Measurements from ENCODE around the gene COL27A1. TPM values are rescaled to one million over a fixed set of nuclear protein-coding genes. Genes with fewer than 3 reads are reported as not detected.

COL27A1 gene
- total RNA-seq, 4 donors from 2014 or later: 1.0 to 5.7 (median 3.3) TPM

- Histone ChIP-seq H3K4me3 (no peak overlapping the region), H3K4me1 (no peaks in the 10 kb centered on the region), H3K27ac (no peak overlapping the region), H3K9me3 (peaks cover 0 to 7% (median 0%) of the 10 kb centered on the region in 3 donors), H3K27me3 (peaks cover 13% of the 10 kb centered on the region), H3K36me3 (no peaks in the 10 kb centered on the region)
- ATAC-seq: no peak
- TF ChIP-seq, protein P1, sequence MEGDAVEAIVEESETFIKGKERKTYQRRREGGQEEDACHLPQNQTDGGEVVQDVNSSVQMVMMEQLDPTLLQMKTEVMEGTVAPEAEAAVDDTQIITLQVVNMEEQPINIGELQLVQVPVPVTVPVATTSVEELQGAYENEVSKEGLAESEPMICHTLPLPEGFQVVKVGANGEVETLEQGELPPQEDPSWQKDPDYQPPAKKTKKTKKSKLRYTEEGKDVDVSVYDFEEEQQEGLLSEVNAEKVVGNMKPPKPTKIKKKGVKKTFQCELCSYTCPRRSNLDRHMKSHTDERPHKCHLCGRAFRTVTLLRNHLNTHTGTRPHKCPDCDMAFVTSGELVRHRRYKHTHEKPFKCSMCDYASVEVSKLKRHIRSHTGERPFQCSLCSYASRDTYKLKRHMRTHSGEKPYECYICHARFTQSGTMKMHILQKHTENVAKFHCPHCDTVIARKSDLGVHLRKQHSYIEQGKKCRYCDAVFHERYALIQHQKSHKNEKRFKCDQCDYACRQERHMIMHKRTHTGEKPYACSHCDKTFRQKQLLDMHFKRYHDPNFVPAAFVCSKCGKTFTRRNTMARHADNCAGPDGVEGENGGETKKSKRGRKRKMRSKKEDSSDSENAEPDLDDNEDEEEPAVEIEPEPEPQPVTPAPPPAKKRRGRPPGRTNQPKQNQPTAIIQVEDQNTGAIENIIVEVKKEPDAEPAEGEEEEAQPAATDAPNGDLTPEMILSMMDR (IDR thresholded peaks at IDR 0.05): no peak
- TF ChIP-seq EP300 (IDR thresholded peaks at IDR 0.05) (no peak), POLR2AphosphoS5 (IDR thresholded peaks at IDR 0.05) (no peak), POLR2A (IDR thresholded peaks at IDR 0.05) (no peak)
- WGBS, 2 donors (ENCODE audit: low coverage in 1 of 2): 89 to 96% methylated on average over 4 to 8 of the region's 8 CpGs
These were observed 160.5 kb downstream of the COL27A1 start for GRCh38 chr9:114315723-114316363.

DNA sequence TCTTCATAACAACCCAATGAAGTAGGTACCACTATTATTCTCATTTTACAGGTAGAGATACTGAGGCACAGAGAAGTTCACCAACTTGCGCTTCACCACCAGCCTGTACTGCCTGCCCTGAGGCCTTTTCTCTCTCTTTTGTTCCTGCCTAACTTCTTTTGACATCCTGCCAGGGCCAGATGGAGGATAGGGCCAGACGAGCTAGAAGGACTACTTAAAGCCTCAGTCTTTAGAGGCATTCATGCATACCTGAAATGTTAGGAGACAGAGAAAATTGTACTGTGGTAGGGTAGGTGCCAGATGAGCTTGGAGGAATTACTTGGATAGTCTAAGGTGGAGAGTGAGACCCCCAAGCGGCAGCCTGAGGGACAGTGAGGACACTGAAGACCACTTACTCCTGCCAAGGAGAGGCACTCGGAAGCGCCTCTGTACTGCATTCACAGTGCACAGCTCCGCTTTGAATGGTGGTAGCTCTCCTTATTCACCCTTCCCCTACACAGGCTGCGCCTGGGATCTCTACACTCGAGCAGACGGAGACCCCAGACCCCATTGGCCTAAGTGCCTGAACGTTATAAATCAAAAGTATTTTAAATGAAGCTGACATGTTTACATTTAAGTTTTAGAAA is 161.4 kb downstream of the COL27A1 start:
- Histone ChIP-seq H3K27ac (no peak overlapping the region), H3K36me3 (no peaks in the 10 kb centered on the region), H3K9me3 (peaks cover 0 to 7% (median 0%) of the 10 kb centered on the region in 3 donors), H3K27me3 (peaks cover 21% of the 10 kb centered on the region), H3K4me3 (no peak overlapping the region), H3K4me1 (no peaks in the 10 kb centered on the region)
- WGBS, 2 donors (ENCODE audit: low coverage in 1 of 2): 67 to 79% methylated on average over 6 to 10 of the region's 10 CpGs
- ATAC-seq: no peak
- TF ChIP-seq EP300 (IDR thresholded peaks at IDR 0.05) (no peak), POLR2AphosphoS5 (IDR thresholded peaks at IDR 0.05) (no peak), POLR2A (IDR thresholded peaks at IDR 0.05) (no peak)
- TF ChIP-seq, protein P1 (IDR thresholded peaks at IDR 0.05): no peak

- no peaks in the 10 kb centered on the region for H3K36me3 ChIP-seq
- WGBS, 2 donors (ENCODE audit: low coverage in 1 of 2): 76 to 94% methylated on average over 4 to 7 of the region's 8 CpGs
- no peak overlapping the region for H3K27ac ChIP-seq
- TF ChIP-seq, protein P1 (IDR thresholded peaks at IDR 0.05): no peak
- TF ChIP-seq POLR2A (IDR thresholded peaks at IDR 0.05): no peak
- no peak for TF ChIP-seq POLR2AphosphoS5 (IDR thresholded peaks at IDR 0.05)
- TF ChIP-seq EP300 (IDR thresholded peaks at IDR 0.05): no peak
- peaks cover 0 to 7% (median 0%) of the 10 kb centered on the region in 3 donors for H3K9me3 ChIP-seq
- no peak overlapping the region for H3K4me3 ChIP-seq
- H3K27me3 ChIP-seq: peaks cover 21% of the 10 kb centered on the region
- no peak for ATAC-seq
- H3K4me1 ChIP-seq: no peaks in the 10 kb centered on the region
These were observed 162.5 kb downstream of the COL27A1 start for GRCh38 chr9:114317665-114318357.

DNA sequence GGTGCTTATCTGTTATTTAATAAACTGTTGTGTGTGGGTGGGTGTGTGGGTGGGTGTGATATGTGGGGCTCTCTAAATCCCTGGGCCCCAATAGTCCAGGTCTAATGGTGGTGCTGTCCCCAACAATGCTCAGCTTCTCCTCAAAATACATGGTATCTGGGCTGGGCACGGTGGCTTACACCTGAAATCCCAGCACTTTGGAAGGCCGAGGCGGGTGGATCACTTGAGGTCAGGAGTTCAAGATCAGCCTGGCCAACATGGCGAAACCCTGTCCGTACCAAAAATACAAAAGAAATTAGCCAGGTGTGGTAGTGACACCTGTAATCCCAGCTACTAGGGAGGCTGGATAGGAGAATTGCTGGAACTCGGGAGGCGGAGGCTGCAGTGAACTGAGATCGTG is 163.1 kb downstream of the COL27A1 start:
- Histone ChIP-seq H3K4me3 (no peak overlapping the region), H3K4me1 (no peaks in the 10 kb centered on the region), H3K27me3 (peaks cover 21% of the 10 kb centered on the region), H3K9me3 (peaks cover 0 to 7% (median 0%) of the 10 kb centered on the region in 3 donors), H3K36me3 (no peaks in the 10 kb centered on the region), H3K27ac (no peak overlapping the region)
- WGBS, 2 donors (ENCODE audit: low coverage in 1 of 2): 95 to 100% methylated on average over 1 to 3 of the region's 8 CpGs
- TF ChIP-seq POLR2AphosphoS5 (IDR thresholded peaks at IDR 0.05): no peak
- TF ChIP-seq, protein P1 (IDR thresholded peaks at IDR 0.05): no peak
- no peak for TF ChIP-seq EP300 (IDR thresholded peaks at IDR 0.05)
- TF ChIP-seq POLR2A (IDR thresholded peaks at IDR 0.05): no peak
- ATAC-seq: no peak
